Sigmoid colon (tissue), 7 donors: ENCODE measurements around the gene TAAR2. TPM values are rescaled to one million over a fixed set of nuclear protein-coding genes. Genes with fewer than 3 reads are reported as not detected.
"Not testable (repeated sequence)": the region's sequence is repeated elsewhere in the genome, so short reads cannot be mapped to it uniquely, and the experiment has no call there.

Experiments used
- DNase-seq: peaks from one replicate; pipeline ENCODE4 v3.0.0-alpha.2; 2019
- H3K27ac ChIP-seq, 4 donors: fragments of 200-600 bp; sonication (generic); one replicate each; pipeline ENCODE4 v1.5.1; 2016 to 2019; ENCODE audit warnings: mild to moderate bottlenecking in 1 of 4
- H3K27me3 ChIP-seq, 3 donors: fragments of 200-600 bp; sonication (generic); one replicate each; pipeline ENCODE4 v1.5.1; 2019; ENCODE audit warnings: mild to moderate bottlenecking in 1 of 3
- H3K36me3 ChIP-seq, 4 donors: fragments of 200-600 bp; sonication (generic); one replicate each; pipeline ENCODE4 v1.5.1; 2016 to 2019
- H3K4me1 ChIP-seq, 4 donors: fragments of 200-600 bp; sonication (generic); one replicate each; pipeline ENCODE4 v1.5.1; 2017 to 2019
- H3K4me3 ChIP-seq, 4 donors: fragments of 200-600 bp; sonication (generic); one replicate each; pipeline ENCODE4 v1.5.1; 2017 to 2019; ENCODE audit warnings: mild to moderate bottlenecking in 2 of 4, moderate library complexity in 1 of 4
- H3K9me3 ChIP-seq, 4 donors: fragments of 200-600 bp in 3 of 4; sonication (generic) in 3 of 4; one replicate each; pipeline versions ENCODE4 v1.5.1 to v1.6.1; 2013 to 2019
- EP300 ChIP-seq, 4 donors: sonication (generic); formaldehyde crosslinking; IDR thresholded peaks; one replicate each; pipeline ENCODE4 v1.6.1; 2017; ENCODE audit warnings: antibody characterized with exemption in 4 of 4
- POLR2A ChIP-seq, 2 donors: fragments of 450-650 bp; IDR thresholded peaks; one replicate each; pipeline ENCODE4 v1.6.1; 2016; ENCODE audit warnings: antibody characterized with exemption in 2 of 2, mild to moderate bottlenecking in 2 of 2, moderate library complexity in 2 of 2
- POLR2AphosphoS5 ChIP-seq, 4 donors: sonication (generic); formaldehyde crosslinking; IDR thresholded peaks; one replicate each; pipeline ENCODE4 v1.6.1; 2017; ENCODE audit warnings: antibody characterized with exemption in 4 of 4
- WGBS, 2 donors: extraction: QIAGEN DNeasy Blood & Tissue Kit; methylation state at CpG; one replicate each; pipeline ENCODE4 v1.1.7; 2013; 5-methylcytosine and 5-hydroxymethylcytosine counted together
- intact Hi-C: fragments of 100-400 bp; cut with DNase I; formaldehyde crosslinking; loops from one replicate; pipeline ENCODE4 v1.15.1; 2023
- polyA plus RNA-seq, 3 donors: library from polyadenylated mRNA; stranded (reverse); fragments of 200-250 nt; gene quantifications; one replicate each; pipeline ENCODE4 v1.2.3, GENCODE V29; 2013
- total RNA-seq, 4 donors: library from RNA; depleted of rRNA; stranded (reverse); fragments of >200 nt; gene quantifications; one replicate each; pipeline ENCODE4 v1.1.0, GENCODE V29; 2016
- TF ChIP-seq, protein P1 (sequence below), 4 experiments: fragments of 450-650 bp in 3 of 4; fragments of 200-600 bp in 1 of 4; IDR thresholded peaks; one replicate each; pipeline ENCODE4 v1.5.1; 2016 to 2019; ENCODE audit warnings: antibody characterized with exemption in 4 of 4, mild to moderate bottlenecking in 3 of 4, moderate library complexity in 2 of 4
- donor health status: healthy with polysubstance abuse.
- donor health status: Bipolar disorder and iron deficiency.
- donor health status: healthy.

The TAAR2 gene
- total and polyA plus RNA-seq, 7 donors, result not detected

DNA sequence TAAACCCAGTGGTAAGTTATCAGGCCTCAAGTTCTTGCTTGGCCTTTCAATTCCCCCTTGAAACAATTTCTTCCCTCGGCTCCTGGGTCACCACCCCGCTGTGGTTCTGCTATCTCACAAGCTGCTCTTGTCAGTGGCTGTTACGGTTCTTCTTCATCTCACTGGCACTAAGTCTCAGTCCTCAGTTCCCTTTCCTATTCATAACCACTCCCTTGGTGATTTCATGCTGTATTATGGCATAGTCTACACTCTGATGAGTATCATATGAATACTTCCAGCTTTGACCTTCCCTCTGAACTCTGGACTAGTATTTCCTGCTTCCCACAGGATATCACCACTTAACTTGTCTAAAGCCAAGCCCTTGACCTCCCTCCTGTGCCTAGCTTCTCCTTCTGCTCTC, 27.0 kb upstream of the TAAR2 start:
- intact Hi-C loops, result no loop called here
- WGBS, 2 donors, result 81 to 86% methylated on average over 3 of the region's 3 CpGs
- Histone ChIP-seq H3K27me3 (no peaks in the 10 kb centered on the region), H3K36me3 (no peaks in the 10 kb centered on the region), H3K4me1 (no peaks in the 10 kb centered on the region), H3K27ac (no peak overlapping the region), H3K4me3 (no peak overlapping the region), H3K9me3 (no peaks in the 10 kb centered on the region)
- DNase-seq, result no peak
- no peak for TF ChIP-seq EP300 (IDR thresholded peaks at IDR 0.05)
- TF ChIP-seq, protein P1, sequence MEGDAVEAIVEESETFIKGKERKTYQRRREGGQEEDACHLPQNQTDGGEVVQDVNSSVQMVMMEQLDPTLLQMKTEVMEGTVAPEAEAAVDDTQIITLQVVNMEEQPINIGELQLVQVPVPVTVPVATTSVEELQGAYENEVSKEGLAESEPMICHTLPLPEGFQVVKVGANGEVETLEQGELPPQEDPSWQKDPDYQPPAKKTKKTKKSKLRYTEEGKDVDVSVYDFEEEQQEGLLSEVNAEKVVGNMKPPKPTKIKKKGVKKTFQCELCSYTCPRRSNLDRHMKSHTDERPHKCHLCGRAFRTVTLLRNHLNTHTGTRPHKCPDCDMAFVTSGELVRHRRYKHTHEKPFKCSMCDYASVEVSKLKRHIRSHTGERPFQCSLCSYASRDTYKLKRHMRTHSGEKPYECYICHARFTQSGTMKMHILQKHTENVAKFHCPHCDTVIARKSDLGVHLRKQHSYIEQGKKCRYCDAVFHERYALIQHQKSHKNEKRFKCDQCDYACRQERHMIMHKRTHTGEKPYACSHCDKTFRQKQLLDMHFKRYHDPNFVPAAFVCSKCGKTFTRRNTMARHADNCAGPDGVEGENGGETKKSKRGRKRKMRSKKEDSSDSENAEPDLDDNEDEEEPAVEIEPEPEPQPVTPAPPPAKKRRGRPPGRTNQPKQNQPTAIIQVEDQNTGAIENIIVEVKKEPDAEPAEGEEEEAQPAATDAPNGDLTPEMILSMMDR (IDR thresholded peaks at IDR 0.05), result no peak
- no peak for TF ChIP-seq POLR2AphosphoS5 (IDR thresholded peaks at IDR 0.05)
- TF ChIP-seq POLR2A (IDR thresholded peaks at IDR 0.05), result no peak

DNA sequence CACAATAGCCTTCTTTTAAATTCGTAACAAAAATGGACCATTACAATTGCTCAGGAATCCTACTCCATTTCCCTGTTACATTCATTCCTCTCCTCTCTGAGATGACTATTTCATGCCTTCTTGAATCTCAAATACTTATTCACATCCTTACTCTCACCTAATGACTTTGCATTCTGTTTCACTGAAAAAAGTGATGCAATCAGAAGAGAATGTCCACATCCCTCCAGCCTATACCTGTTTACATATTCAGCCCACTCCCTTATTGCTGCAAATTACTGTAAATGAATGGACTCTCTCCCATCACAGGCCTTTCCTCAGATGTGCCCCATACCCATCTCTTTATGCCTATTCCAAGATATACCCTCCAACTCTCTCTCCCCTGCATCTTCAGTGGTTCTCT, 26.4 kb upstream of the TAAR2 start:
- H3K4me1 ChIP-seq, result no peaks in the 10 kb centered on the region
- H3K27me3 ChIP-seq, result no peaks in the 10 kb centered on the region
- no peak overlapping the region for H3K27ac ChIP-seq
- no peaks in the 10 kb centered on the region for H3K9me3 ChIP-seq
- 88 to 94% methylated on average over 1 of the region's 1 CpG for WGBS, 2 donors
- H3K36me3 ChIP-seq, result no peaks in the 10 kb centered on the region
- no peak for DNase-seq
- intact Hi-C loops, result no loop called here
- TF ChIP-seq POLR2A (IDR thresholded peaks at IDR 0.05), result no peak
- no peak for TF ChIP-seq EP300 (IDR thresholded peaks at IDR 0.05)
- no peak for TF ChIP-seq POLR2AphosphoS5 (IDR thresholded peaks at IDR 0.05)
- TF ChIP-seq, protein P1 (IDR thresholded peaks at IDR 0.05), result no peak
- H3K4me3 ChIP-seq, result no peak overlapping the region

DNA sequence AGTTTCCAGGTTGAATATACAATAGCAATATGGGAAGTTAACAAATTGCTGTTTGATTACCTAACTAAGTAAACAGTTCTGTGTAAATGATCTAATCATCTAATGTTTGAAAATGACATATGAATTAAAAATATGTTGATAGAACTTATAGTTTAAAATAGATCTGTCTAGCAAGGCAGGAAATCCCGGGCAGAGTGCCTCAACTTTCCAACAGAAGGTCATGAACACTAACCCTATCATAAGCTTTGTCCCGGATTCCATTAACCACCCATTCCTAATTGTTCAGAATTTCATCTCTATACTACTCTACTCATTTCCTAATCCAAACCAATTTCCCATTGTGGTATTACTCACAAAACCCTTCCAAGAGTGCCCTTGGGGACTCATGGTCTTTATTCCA, 24.8 kb upstream of the TAAR2 start:
- TF ChIP-seq EP300 (IDR thresholded peaks at IDR 0.05) (no peak), POLR2A (IDR thresholded peaks at IDR 0.05) (no peak), POLR2AphosphoS5 (IDR thresholded peaks at IDR 0.05) (no peak)
- TF ChIP-seq, protein P1 (IDR thresholded peaks at IDR 0.05), result no peak
- H3K36me3 ChIP-seq, result no peaks in the 10 kb centered on the region
- no peak overlapping the region for H3K27ac ChIP-seq
- DNase-seq, result no peak
- H3K4me3 ChIP-seq, result no peak overlapping the region
- H3K9me3 ChIP-seq, result no peaks in the 10 kb centered on the region
- no peaks in the 10 kb centered on the region for H3K4me1 ChIP-seq
- 71 to 73% methylated on average over 2 of the region's 2 CpGs for WGBS, 2 donors
- intact Hi-C loops, result no loop called here
- no peaks in the 10 kb centered on the region for H3K27me3 ChIP-seq

DNA sequence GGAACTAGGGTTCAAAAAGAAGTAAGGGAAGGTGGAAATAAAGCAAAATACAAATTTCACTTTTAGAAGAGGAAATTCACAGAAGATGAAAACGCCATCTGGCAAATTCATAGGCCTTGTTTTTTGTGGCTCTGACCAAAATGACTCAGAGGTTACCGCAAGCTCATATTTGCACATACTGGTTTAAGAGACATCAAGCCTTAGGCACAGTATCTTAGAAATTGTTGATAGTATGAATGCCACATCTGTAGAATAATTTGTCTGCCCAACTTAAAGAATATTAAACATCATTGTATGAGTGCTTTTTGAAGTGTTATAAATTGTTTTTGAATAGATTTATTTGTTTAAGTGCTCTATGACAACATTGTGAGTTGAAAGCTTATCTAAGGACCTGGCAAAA, 24.3 kb upstream of the TAAR2 start:
- intact Hi-C loops, result no loop called here
- TF ChIP-seq, protein P1 (IDR thresholded peaks at IDR 0.05), result no peak
- no peak for TF ChIP-seq EP300 (IDR thresholded peaks at IDR 0.05)
- no peak for TF ChIP-seq POLR2A (IDR thresholded peaks at IDR 0.05)
- no peak for TF ChIP-seq POLR2AphosphoS5 (IDR thresholded peaks at IDR 0.05)
- Histone ChIP-seq H3K36me3 (no peaks in the 10 kb centered on the region), H3K27ac (no peak overlapping the region), H3K4me1 (no peaks in the 10 kb centered on the region), H3K9me3 (no peaks in the 10 kb centered on the region), H3K4me3 (no peak overlapping the region), H3K27me3 (no peaks in the 10 kb centered on the region)
- no peak for DNase-seq
- 58 to 60% methylated on average over 2 of the region's 2 CpGs for WGBS, 2 donors

DNA sequence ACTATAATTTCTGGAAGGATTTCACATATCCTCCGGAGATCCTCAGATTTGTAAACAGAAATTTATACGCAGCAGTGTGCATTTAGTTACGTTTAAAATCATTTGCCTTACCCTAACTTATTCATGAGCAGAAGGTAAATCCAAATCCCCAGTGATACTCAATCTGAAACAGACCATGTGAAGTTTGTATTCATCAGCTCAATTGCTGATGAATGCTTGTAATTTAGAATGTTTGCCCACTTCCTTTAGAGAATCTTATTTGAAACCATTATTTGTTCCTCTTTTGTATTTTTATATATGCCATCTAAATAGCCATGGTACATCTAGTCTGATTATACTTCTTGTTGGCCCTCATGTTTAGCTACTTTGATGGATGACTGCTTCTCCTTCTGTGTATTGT, 19.5 kb upstream of the TAAR2 start:
- no peak for TF ChIP-seq POLR2A (IDR thresholded peaks at IDR 0.05)
- no peak for TF ChIP-seq POLR2AphosphoS5 (IDR thresholded peaks at IDR 0.05)
- TF ChIP-seq, protein P1 (IDR thresholded peaks at IDR 0.05), result no peak
- TF ChIP-seq EP300 (IDR thresholded peaks at IDR 0.05), result no peak
- Histone ChIP-seq H3K36me3 (no peaks in the 10 kb centered on the region), H3K27ac (no peak overlapping the region), H3K4me1 (no peaks in the 10 kb centered on the region), H3K9me3 (no peaks in the 10 kb centered on the region), H3K4me3 (no peak overlapping the region), H3K27me3 (no peaks in the 10 kb centered on the region)
- intact Hi-C loops, result no loop called here
- no peak for DNase-seq
- WGBS, 2 donors, result 75% methylated on average over 3 of the region's 3 CpGs

DNA sequence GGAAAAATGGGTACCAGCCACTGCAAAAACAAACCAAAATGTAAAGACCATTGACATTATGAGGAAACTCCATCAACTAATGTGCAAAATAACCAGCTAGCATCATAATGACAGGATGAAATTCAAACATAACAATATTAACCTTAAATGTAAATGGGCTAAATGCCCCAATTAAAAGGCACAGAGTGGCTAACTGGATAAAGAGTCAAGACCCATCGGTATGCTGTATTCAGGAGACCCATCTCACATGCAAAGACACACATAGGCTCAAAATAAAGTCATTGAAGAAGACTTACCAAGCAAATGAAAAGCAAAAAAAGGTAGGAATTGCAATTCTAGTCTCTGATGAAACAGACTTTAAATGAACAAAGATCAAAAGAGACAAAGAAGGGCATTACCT, 13.1 kb upstream of the TAAR2 start:
- H3K27ac ChIP-seq, H3K36me3 ChIP-seq, DNase-seq, H3K27me3 ChIP-seq, H3K4me3 ChIP-seq, intact Hi-C loops, H3K4me1 ChIP-seq, H3K9me3 ChIP-seq: not testable (repeated sequence)
- WGBS, 2 donors, result 86 to 97% methylated on average over 1 of the region's 1 CpG

DNA sequence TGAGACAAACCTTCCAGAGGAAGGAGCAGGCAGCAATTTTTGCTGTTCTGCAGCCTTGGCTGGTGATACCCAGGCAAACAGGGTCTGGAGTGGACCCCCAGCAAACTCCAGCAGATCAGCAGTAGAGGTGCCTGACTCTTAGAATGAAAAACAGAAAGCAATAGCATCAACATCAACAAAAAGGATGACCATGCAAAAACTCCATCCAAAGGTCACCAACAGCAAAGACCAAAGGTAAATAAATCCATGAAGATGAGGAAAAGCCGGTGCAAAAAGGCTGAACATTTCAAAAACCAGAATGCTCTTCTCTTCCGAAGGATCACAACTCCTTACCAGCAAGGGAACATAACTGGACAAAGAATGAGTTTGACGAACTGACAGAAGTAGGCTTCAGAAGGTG, 11.8 kb upstream of the TAAR2 start:
- H3K27me3 ChIP-seq, H3K4me3 ChIP-seq, H3K9me3 ChIP-seq, H3K27ac ChIP-seq, H3K4me1 ChIP-seq, H3K36me3 ChIP-seq, DNase-seq, intact Hi-C loops: not testable (repeated sequence)
- WGBS, 2 donors, result 54 to 92% methylated on average over 3 of the region's 3 CpGs

DNA sequence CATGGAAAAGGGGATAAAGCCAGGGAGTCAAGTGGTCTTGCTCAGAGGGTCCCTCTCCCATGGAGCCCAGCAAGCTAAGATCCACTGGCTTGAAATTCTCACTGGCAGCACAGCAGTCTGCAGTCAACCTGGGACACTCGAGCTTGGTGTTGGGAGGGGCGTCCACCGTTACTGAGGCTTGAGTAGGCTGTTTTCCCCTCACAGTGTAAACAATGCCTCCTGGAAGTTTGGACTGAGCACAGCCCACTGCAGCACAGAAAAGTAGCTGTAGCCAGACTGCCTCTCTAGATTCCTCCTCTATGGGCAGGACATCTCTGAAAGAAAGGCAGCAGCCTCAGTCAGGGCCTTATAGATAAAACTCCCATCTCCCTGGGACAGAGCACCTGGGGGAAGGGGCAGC, 11.2 kb upstream of the TAAR2 start:
- H3K4me3 ChIP-seq, H3K4me1 ChIP-seq, H3K27ac ChIP-seq, H3K36me3 ChIP-seq, H3K9me3 ChIP-seq, intact Hi-C loops, H3K27me3 ChIP-seq, DNase-seq: not testable (repeated sequence)
- WGBS, 2 donors, result 32 to 60% methylated on average over 3 of the region's 3 CpGs
